Prostate gland (tissue), 2 donors: Measurements from ENCODE around the gene RCAN1. TPM values are rescaled to one million over a fixed set of nuclear protein-coding genes. Genes with fewer than 3 reads are reported as not detected.

Experiments used
- DNase-seq: peaks from one replicate; pipeline ENCODE4 v3.0.0-alpha.2; 2019; ENCODE audit warnings: low spot score
- H3K27ac ChIP-seq, 2 donors: fragments of 200-600 bp; sonication (generic); 2 replicates each; pipeline ENCODE4 v1.5.1; 2017 to 2019
- H3K27me3 ChIP-seq: fragments of 200-600 bp; sonication (generic); replicated peaks from 2 replicates; pipeline ENCODE4 v1.5.1; 2019; ENCODE audit not compliant: insufficient read depth
- H3K36me3 ChIP-seq, 2 donors: fragments of 200-600 bp; sonication (generic); 1 replicate in 1 of 2; 2 replicates in 1 of 2; pipeline versions ENCODE4 v1.5.1 to v1.8.1; 2017 to 2019
- H3K4me1 ChIP-seq: fragments of 200-600 bp; sonication (generic); replicated peaks from 2 replicates; pipeline ENCODE4 v1.5.1; 2019
- H3K4me3 ChIP-seq, 2 donors: fragments of 200-600 bp; sonication (generic); 2 replicates each; pipeline ENCODE4 v1.5.1; 2017 to 2019
- H3K9me3 ChIP-seq: fragments of 200-600 bp; sonication (generic); 2 replicates; pipeline ENCODE4 v1.5.1; 2017
- CTCF ChIP-seq, 4 experiments: fragments of 200-600 bp in 2 of 4; fragments of 450-650 bp in 2 of 4; sonication (generic) in 2 of 4; IDR thresholded peaks; 1 replicate in 3 of 4; 2 replicates in 1 of 4; pipeline ENCODE4 v1.5.1; 2016 to 2019; ENCODE audit warnings: antibody characterized with exemption in 4 of 4, mild to moderate bottlenecking in 2 of 4, moderate library complexity in 2 of 4
- POLR2A ChIP-seq: fragments of 450-650 bp; IDR thresholded peaks from one replicate; pipeline ENCODE4 v1.6.1; 2016; ENCODE audit warnings: antibody characterized with exemption, mild to moderate bottlenecking
- POLR2AphosphoS5 ChIP-seq: sonication (generic); formaldehyde crosslinking; IDR thresholded peaks from one replicate; pipeline ENCODE4 v1.6.1; 2017; ENCODE audit warnings: antibody characterized with exemption
- WGBS: methylation state at CpG from one replicate; pipeline ENCODE4 v1.1.5; 2018; 5-methylcytosine and 5-hydroxymethylcytosine counted together
- intact Hi-C: fragments of 100-400 bp; cut with DNase I; formaldehyde crosslinking; loops from one replicate; pipeline ENCODE4 v1.14.2; 2022
- total RNA-seq, 2 donors: library from RNA; depleted of rRNA; stranded (reverse); fragments of >200 nt; gene quantifications; one replicate each; pipeline ENCODE4 v1.1.0, GENCODE V29; 2016

The RCAN1 gene
- total RNA-seq, 2 donors from 2014 or later = 12.0 to 14.1 TPM

- intact Hi-C loops = no loop called here
- Histone ChIP-seq H3K4me3 (no peak overlapping the region), H3K27me3 (no peaks in the 10 kb centered on the region), H3K36me3 (peaks cover 0 to 15% of the 10 kb centered on the region in 2 donors), H3K4me1 (no peaks in the 10 kb centered on the region), H3K27ac (no peak overlapping the region), H3K9me3 (no peaks in the 10 kb centered on the region)
- WGBS = 86% methylated on average over 4 of the region's 4 CpGs
- no peak for TF ChIP-seq CTCF (IDR thresholded peaks at IDR 0.05)
- TF ChIP-seq POLR2AphosphoS5 = no peak
- no peak for TF ChIP-seq POLR2A
- no peak for DNase-seq
Observed at GRCh38 chr21:34519016-34519415, 95.9 kb downstream of the RCAN1 start.

DNA sequence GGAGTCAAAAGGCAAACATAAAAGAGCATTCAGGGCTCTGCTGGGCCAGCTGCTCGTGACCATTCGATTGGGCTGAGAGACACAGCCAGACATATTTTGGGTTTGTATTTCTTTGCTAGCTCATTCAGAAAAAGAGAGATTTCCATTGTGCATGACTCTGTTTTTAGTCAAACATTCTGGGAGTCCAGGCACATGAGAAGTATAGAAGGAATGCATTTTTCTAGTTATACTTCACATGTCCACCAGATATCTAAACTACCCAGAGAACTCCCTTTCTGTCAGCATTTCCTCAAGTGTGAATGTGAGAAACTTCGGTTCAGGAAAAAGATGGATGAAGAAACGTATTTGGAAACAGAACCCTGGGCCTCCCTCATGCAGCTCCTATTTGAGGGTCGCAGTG is 96.6 kb downstream of the RCAN1 start:
- Histone ChIP-seq H3K27ac (no peak overlapping the region), H3K4me3 (no peak overlapping the region), H3K27me3 (no peaks in the 10 kb centered on the region), H3K9me3 (no peaks in the 10 kb centered on the region), H3K4me1 (no peaks in the 10 kb centered on the region), H3K36me3 (peaks cover 0 to 15% of the 10 kb centered on the region in 2 donors)
- intact Hi-C loops = no loop called here
- WGBS = 96% methylated on average over 5 of the region's 5 CpGs
- DNase-seq = no peak
- no peak for TF ChIP-seq CTCF (IDR thresholded peaks at IDR 0.05)
- no peak for TF ChIP-seq POLR2A
- TF ChIP-seq POLR2AphosphoS5 = no peak

DNA sequence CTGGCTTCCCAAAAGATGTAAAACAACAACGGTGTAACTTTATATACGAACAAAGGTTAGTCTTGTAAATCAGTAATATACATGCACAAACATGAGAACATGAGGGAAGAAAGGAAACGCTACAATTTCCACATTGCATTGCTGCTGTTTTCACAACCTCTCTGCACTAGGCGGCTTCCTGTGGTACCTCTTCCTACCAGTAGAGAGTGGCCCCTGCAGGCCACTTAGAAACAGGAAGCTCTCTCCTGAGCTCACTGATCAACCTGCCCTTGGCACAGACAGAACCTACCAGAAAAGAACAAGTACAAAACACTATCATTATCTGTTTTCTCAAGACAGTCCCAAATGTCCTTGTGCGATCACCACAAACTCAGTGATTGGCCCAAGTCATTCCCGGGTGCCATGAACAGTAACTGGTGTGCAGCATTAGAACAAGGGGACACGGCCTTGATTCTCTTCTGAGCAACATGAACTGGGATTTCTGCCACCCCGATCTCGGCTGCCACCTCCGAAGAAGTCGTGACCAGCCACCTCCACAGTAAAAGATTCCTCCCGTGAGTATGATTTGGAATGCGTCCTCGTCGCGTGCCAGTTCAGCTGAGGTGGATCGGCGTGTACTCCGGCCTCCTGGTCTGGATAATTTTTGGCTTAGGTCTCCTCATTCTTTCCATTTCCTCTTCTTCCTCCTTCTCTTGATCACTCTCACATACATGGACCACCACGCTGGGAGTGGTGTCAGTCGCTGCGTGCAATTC is 97.2 kb downstream of the RCAN1 start:
- Histone ChIP-seq H3K4me1 (no peaks in the 10 kb centered on the region), H3K27me3 (no peaks in the 10 kb centered on the region), H3K27ac (no peak overlapping the region), H3K36me3 (peaks cover 0 to 15% of the 10 kb centered on the region in 2 donors), H3K4me3 (no peak overlapping the region), H3K9me3 (no peaks in the 10 kb centered on the region)
- DNase-seq = no peak
- intact Hi-C loops = no loop called here
- WGBS = 87% methylated on average over 22 of the region's 22 CpGs
- TF ChIP-seq POLR2A (no peak), CTCF (IDR thresholded peaks at IDR 0.05) (no peak), POLR2AphosphoS5 (no peak)

DNA sequence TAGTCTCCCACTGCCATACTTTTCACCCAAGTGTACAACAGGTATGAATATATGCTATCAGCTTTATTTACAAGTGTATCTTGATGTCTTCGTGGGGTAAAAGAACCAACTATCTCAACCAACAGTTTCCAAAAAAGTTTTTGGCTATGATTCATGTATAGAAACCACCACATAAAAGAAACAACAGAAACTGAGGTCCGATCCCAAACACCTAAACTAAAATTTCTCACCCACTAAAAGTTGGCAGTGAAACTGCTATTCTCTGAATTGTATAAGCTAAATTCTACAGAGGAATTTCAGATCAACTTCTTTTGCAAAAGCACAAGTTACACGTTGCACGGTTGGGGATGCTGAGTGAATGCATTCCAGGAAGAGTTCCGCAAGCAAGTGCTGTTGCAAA is 97.9 kb downstream of the RCAN1 start:
- intact Hi-C loops = no loop called here
- H3K4me1 ChIP-seq = no peaks in the 10 kb centered on the region
- peaks cover 0 to 15% of the 10 kb centered on the region in 2 donors for H3K36me3 ChIP-seq
- no peak for TF ChIP-seq POLR2A
- TF ChIP-seq CTCF (IDR thresholded peaks at IDR 0.05) = no peak
- no peak for TF ChIP-seq POLR2AphosphoS5
- no peak for DNase-seq
- no peak overlapping the region for H3K27ac ChIP-seq
- H3K4me3 ChIP-seq = no peak overlapping the region
- no peaks in the 10 kb centered on the region for H3K9me3 ChIP-seq
- H3K27me3 ChIP-seq = no peaks in the 10 kb centered on the region
- WGBS = 74% methylated on average over 5 of the region's 5 CpGs

- intact Hi-C loops = no loop called here
- TF ChIP-seq CTCF (IDR thresholded peaks at IDR 0.05) (no peak), POLR2A (no peak), POLR2AphosphoS5 (no peak)
- Histone ChIP-seq H3K27ac (no peak overlapping the region), H3K36me3 (no peaks in the 10 kb centered on the region), H3K4me3 (no peak overlapping the region), H3K27me3 (no peaks in the 10 kb centered on the region), H3K9me3 (no peaks in the 10 kb centered on the region), H3K4me1 (no peaks in the 10 kb centered on the region)
- DNase-seq = no peak
- 95% methylated on average over 10 of the region's 10 CpGs for WGBS
Observed at GRCh38 chr21:34514576-34515115, 100.3 kb downstream of the RCAN1 start.
